HepG2 (cell line): ENCODE measurements around the gene PSMD4. TPM values are rescaled to one million over a fixed set of nuclear protein-coding genes. Genes with fewer than 3 reads are reported as not detected.

Source experiments
- ATAC-seq: fragments of 200-7000 bp; cut with Tn5 transposase; 3 replicates; pipeline ENCODE4 v1.9.1; 2020; ENCODE audit warnings: mild to moderate bottlenecking, moderate library complexity
- BruUV-seq: library from RNA; stranded (reverse); fragments of 400-500 nt; replicated peaks from 2 replicates; lab custom pipeline; 2021; lab: Mats Ljungman, UMichigan
- CTCF ChIA-PET: fragments of 300-600 bp; formaldehyde crosslinking; extraction: SDS; loops from one replicate; lab custom pipeline; 2021; ENCODE audit warnings: low total read pairs, inconsistent platforms, low intra/inter-chr PET ratio; lab: Yijun Ruan, JAX
- POLR2A ChIA-PET: fragments of 350-600 bp; sonication (Branson Sonifier 250); formaldehyde crosslinking; loops from one replicate; lab custom pipeline; 2020; ENCODE audit warnings: antibody characterized with exemption, inconsistent platforms; lab: Yijun Ruan, JAX
- DNase-seq: peaks from one replicate; pipeline ENCODE4 v3.0.0-alpha.2; 2015; ENCODE audit warnings: low spot score
- FAIRE-seq: peaks from 3 replicates; lab custom pipeline; 2011; peaks lifted over from hg19 to GRCh38; lab: Jason Lieb, UNC
- H2AFZ ChIP-seq: one replicate; pipeline ENCODE4 v1.6.1; 2011; ENCODE audit warnings: low read length, inconsistent platforms
- H3K27ac ChIP-seq: fragments of 300-600 bp; 3 replicates; pipeline ENCODE4 v1.8.0; 2011; ENCODE audit warnings: mixed run types, mild to moderate bottlenecking, mixed read lengths, low read length, inconsistent platforms; ENCODE audit not compliant: insufficient read depth; ENCODE audit errors: extremely low read length
- H3K27me3 ChIP-seq, 2 experiments: fragments of 200-600 bp in 1 of 2; 2 replicates in 1 of 2; 3 replicates in 1 of 2; pipeline versions ENCODE4 v1.6.0 to v1.8.0; 2011; ENCODE audit warnings: low read length in 2 of 2, mild to moderate bottlenecking in 2 of 2, moderate library complexity in 2 of 2, inconsistent platforms in 1 of 2; ENCODE audit not compliant: insufficient read depth in 2 of 2, control insufficient read depth in 1 of 2
- H3K36me3 ChIP-seq, 2 experiments: fragments of 200-600 bp in 1 of 2; replicated peaks in 1 of 2; 2 replicates in 1 of 2; 3 replicates in 1 of 2; pipeline versions ENCODE4 v1.5.1 to v1.8.0; 2011; ENCODE audit warnings: low read length in 2 of 2, inconsistent platforms in 1 of 2; ENCODE audit not compliant: insufficient read depth in 2 of 2, control insufficient read depth in 1 of 2
- H3K4me1 ChIP-seq: 2 replicates; pipeline ENCODE4 v1.5.1; 2012; ENCODE audit warnings: low read length, inconsistent platforms; ENCODE audit not compliant: insufficient read depth
- H3K4me2 ChIP-seq: 2 replicates; pipeline ENCODE4 v1.6.0; 2011; ENCODE audit warnings: low read depth, low read length, inconsistent platforms
- H3K4me3 ChIP-seq, 3 experiments: fragments of 200-600 bp in 1 of 3; sonication (generic), shearing (Covaris generic) in 1 of 3; replicated peaks in 1 of 3; 2 replicates each; pipeline ENCODE4 v1.5.1; 2011 to 2016; ENCODE audit warnings: low read length in 3 of 3, inconsistent platforms in 2 of 3, low read depth in 2 of 3, mild to moderate bottlenecking in 2 of 3, control low read depth in 1 of 3, mixed read lengths in 1 of 3; ENCODE audit not compliant: insufficient read depth in 1 of 3
- H3K79me2 ChIP-seq: one replicate; pipeline ENCODE4 v1.6.1; 2011; ENCODE audit warnings: low read length, inconsistent platforms; ENCODE audit not compliant: insufficient read depth
- H3K9ac ChIP-seq: 2 replicates; pipeline ENCODE4 v1.6.0; 2011; ENCODE audit warnings: mild to moderate bottlenecking, low read depth, low read length, inconsistent platforms; ENCODE audit not compliant: insufficient read depth
- H3K9me3 ChIP-seq: 2 replicates; pipeline ENCODE4 v1.5.1; 2012; ENCODE audit warnings: mild to moderate bottlenecking, low read length
- H4K20me1 ChIP-seq: 2 replicates; pipeline ENCODE4 v1.6.0; 2011; ENCODE audit warnings: inconsistent platforms, mild to moderate bottlenecking, low read length, moderate library complexity; ENCODE audit not compliant: insufficient read depth
- ARHGAP35 ChIP-seq: sonication (generic); formaldehyde crosslinking; IDR thresholded peaks from 2 replicates; pipeline ENCODE4 v1.9.0; 2022; ENCODE audit warnings: mild to moderate bottlenecking, inconsistent platforms, moderate library complexity, missing genetic modification reagents, borderline replicate concordance
- ATF3 ChIP-seq: sonication (generic); formaldehyde crosslinking; IDR thresholded peaks from 2 replicates; pipeline ENCODE4 v1.4.0; 2020; ENCODE audit warnings: missing genetic modification reagents
- MTA3 ChIP-seq: sonication (generic); formaldehyde crosslinking; IDR thresholded peaks from 2 replicates; pipeline ENCODE4 v1.4.0; 2020; ENCODE audit warnings: missing genetic modification reagents
- PHF21A ChIP-seq: sonication (generic); formaldehyde crosslinking; IDR thresholded peaks from 2 replicates; pipeline ENCODE4 v1.5.0; 2020; ENCODE audit warnings: mild to moderate bottlenecking, missing genetic modification reagents
- PREB ChIP-seq: sonication (generic); formaldehyde crosslinking; IDR thresholded peaks from 2 replicates; pipeline ENCODE4 v1.4.0; 2020; ENCODE audit warnings: missing genetic modification reagents
- SMAD3 ChIP-seq: sonication (generic); formaldehyde crosslinking; IDR thresholded peaks from 2 replicates; pipeline ENCODE4 v1.4.0; 2020; ENCODE audit warnings: missing genetic modification reagents
- SPEN ChIP-seq: sonication (generic); formaldehyde crosslinking; IDR thresholded peaks from 2 replicates; pipeline ENCODE4 v1.5.1; 2020; ENCODE audit warnings: low read depth, mild to moderate bottlenecking, missing genetic modification reagents
- TRIM22 ChIP-seq: fragments of 450-650 bp; IDR thresholded peaks from 2 replicates; pipeline ENCODE4 v1.6.1; 2017
- ZBTB44 ChIP-seq: sonication (generic); formaldehyde crosslinking; IDR thresholded peaks from 2 replicates; pipeline ENCODE4 v1.4.0; 2020; ENCODE audit warnings: missing genetic modification reagents
- ZMYM4 ChIP-seq: sonication (generic); formaldehyde crosslinking; IDR thresholded peaks from 2 replicates; pipeline ENCODE4 v1.8.1; 2023; ENCODE audit warnings: mild to moderate bottlenecking, missing genetic modification reagents
- ZNF44 ChIP-seq: sonication (generic); formaldehyde crosslinking; IDR thresholded peaks from 2 replicates; pipeline ENCODE4 v1.5.1; 2020; ENCODE audit warnings: mild to moderate bottlenecking, missing genetic modification reagents
- ZNF446 ChIP-seq: sonication (generic); formaldehyde crosslinking; IDR thresholded peaks from 2 replicates; pipeline ENCODE4 v1.5.0; 2020; ENCODE audit warnings: mild to moderate bottlenecking, missing genetic modification reagents
- ZNF709 ChIP-seq: sonication (generic); formaldehyde crosslinking; IDR thresholded peaks from 2 replicates; pipeline ENCODE4 v1.5.0; 2020; ENCODE audit warnings: mild to moderate bottlenecking, missing genetic modification reagents
- ZNF782 ChIP-seq: sonication (generic); formaldehyde crosslinking; IDR thresholded peaks from 2 replicates; pipeline ENCODE4 v1.4.0; 2020; ENCODE audit warnings: missing genetic modification reagents, mild to moderate bottlenecking, borderline replicate concordance
- ZNF792 ChIP-seq: IDR thresholded peaks from 2 replicates; pipeline ENCODE4 v1.6.1; 2016
- WGBS: methylation state at CpG from one replicate; pipeline ENCODE4 v1.1.6; 2017; ENCODE audit warnings: low lambda C conversion rate; 5-methylcytosine and 5-hydroxymethylcytosine counted together
- in situ Hi-C: cut with HindIII; loops from 2 replicates; pipeline ENCODE4 v1.10.0; 2017; ENCODE audit warnings: low pct_unique_long_range_greater_than_20kb; ENCODE audit not compliant: extremely low pct_ligation_motif_present
- intact Hi-C: fragments of 100-400 bp; cut with micrococcal nuclease; formaldehyde crosslinking; loops from one replicate; pipeline ENCODE4 v1.10.0; 2022; ENCODE audit not compliant: unreplicated experiment
- polyA plus RNA-seq, 8 experiments: library from polyadenylated mRNA; depleted of rRNA in 3 of 8; stranded (reverse) in 7 of 8; unstranded in 1 of 8; fragments of >200 nt; fragmentation: Illumina TruSeq in 4 of 8; extraction: Trizol in 4 of 8; gene quantifications; 2 replicates each; pipeline versions ENCODE4 v1.2.1 to v1.2.3, GENCODE V29; 2011 to 2016; ENCODE audit warnings: low read depth in 4 of 8, missing spikeins in 1 of 8, mixed read lengths in 1 of 8; ENCODE audit not compliant: insufficient read depth in 1 of 8
- total RNA-seq, 5 experiments: library from RNA; depleted of rRNA; stranded (reverse); fragments of >200 nt; fragmentation: Illumina TruSeq; extraction: Trizol; gene quantifications; 2 replicates each; pipeline ENCODE4 v1.2.3, GENCODE V29; 2016; ENCODE audit warnings: low read depth in 1 of 5

Gene PSMD4
- total and polyA plus RNA-seq, 2 of the 13 experiments (the other 11 are each of a cell fraction or from before 2014, with no cell fraction given), result 194 to 243 TPM

- no TSS peak for BruUV-seq
- H4K20me1 ChIP-seq, result no peaks in the 10 kb centered on the region
- in situ Hi-C loops, result no loop called here
- H3K9ac ChIP-seq, result no peak overlapping the region
- POLR2A ChIA-PET, result interaction anchor here (0.7 to 1.7 kb wide), 8 partner anchors 12 to 122 kb away, joined by 3 to 21 read pairs (median 4); partner anchors contain the start of genes PI4KB, PSMD4, SELENBP1 and VPS72
- no peak overlapping the region for H3K27ac ChIP-seq
- no peak overlapping the region for H2AFZ ChIP-seq
- peaks cover 12 to 68% of the 10 kb centered on the region in 2 experiments for H3K36me3 ChIP-seq
- H3K4me1 ChIP-seq, result peaks cover 17% of the 10 kb centered on the region
- peak; percentile 78 for ATAC-seq
- WGBS, result 75% methylated on average over 7 of the region's 7 CpGs
- H3K79me2 ChIP-seq, result no peaks in the 10 kb centered on the region
- CTCF ChIA-PET, result interaction anchor here (0.7 kb wide), 1 partner anchor 11 kb away, joined by 3 read pairs; no protein-coding TSS in a partner anchor
- intact Hi-C loops, result no loop called here
- FAIRE-seq, result no peak
- H3K27me3 ChIP-seq, result no peaks in the 10 kb centered on the region
- no peak overlapping the region for H3K4me3 ChIP-seq
- no peak overlapping the region for H3K4me2 ChIP-seq
- DNase-seq, result peak; percentile 82
- no peaks in the 10 kb centered on the region for H3K9me3 ChIP-seq
- TF ChIP-seq TRIM22, result no peak
- TF ChIP-seq PHF21A (CRISPR knock-in tag), result no peak
- no peak for TF ChIP-seq ZNF446 (CRISPR knock-in tag)
- TF ChIP-seq ZNF792 (CRISPR knock-in tag), result no peak
- TF ChIP-seq SMAD3 (CRISPR knock-in tag), result no peak
- TF ChIP-seq ATF3 (CRISPR knock-in tag), result peak; percentile 71
- no peak for TF ChIP-seq ZMYM4 (CRISPR knock-in tag)
- TF ChIP-seq ZBTB44 (CRISPR knock-in tag), result no peak
- TF ChIP-seq ARHGAP35, result no peak
- no peak for TF ChIP-seq PREB (CRISPR knock-in tag)
- TF ChIP-seq MTA3, result no peak
- no peak for TF ChIP-seq ZNF709 (CRISPR knock-in tag)
- TF ChIP-seq ZNF782 (CRISPR knock-in tag), result no peak
- no peak for TF ChIP-seq ZNF44 (CRISPR knock-in tag)
- TF ChIP-seq SPEN, result no peak
Measured at GRCh38 chr1:151311589-151312331, 57.2 kb downstream of the PSMD4 start.
